ENCODE results near the gene TNRC6C.

The TNRC6C gene

GRCh38 chr17:78019976-78020716 is 61.6 kb downstream of the TNRC6C start:
- DNase-seq = no peak

- DNase-seq = no peak
These were observed 62.2 kb downstream of the TNRC6C start for GRCh38 chr17:78020717-78021108.

DNA sequence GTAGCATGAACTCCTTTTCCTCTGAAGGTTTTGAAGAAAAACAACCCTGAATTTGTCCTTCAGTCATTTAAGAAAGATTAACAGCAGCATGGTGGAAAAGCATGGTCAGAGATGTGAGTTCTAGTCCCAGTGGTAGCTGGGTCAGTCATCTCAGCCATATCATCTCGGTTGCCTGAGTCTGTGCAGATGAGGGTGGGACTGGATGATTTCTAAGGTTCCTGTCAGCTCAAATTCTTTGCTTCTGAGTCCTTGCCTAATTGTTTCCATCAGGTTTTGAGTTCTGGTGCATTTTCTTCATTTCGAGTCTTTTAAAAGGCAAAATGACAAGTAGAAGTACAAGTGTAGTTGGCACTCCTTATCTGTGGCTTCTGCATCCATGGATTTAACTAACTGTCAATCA is 63.9 kb downstream of the TNRC6C start:
- no peak for DNase-seq

- no peak for DNase-seq
These were observed 64.5 kb downstream of the TNRC6C start for GRCh38 chr17:78023042-78023441.

- peak in 1 of 2 donors; percentile 32 for DNase-seq
These were observed 67.9 kb downstream of the TNRC6C start for GRCh38 chr17:78026381-78026780.

DNA sequence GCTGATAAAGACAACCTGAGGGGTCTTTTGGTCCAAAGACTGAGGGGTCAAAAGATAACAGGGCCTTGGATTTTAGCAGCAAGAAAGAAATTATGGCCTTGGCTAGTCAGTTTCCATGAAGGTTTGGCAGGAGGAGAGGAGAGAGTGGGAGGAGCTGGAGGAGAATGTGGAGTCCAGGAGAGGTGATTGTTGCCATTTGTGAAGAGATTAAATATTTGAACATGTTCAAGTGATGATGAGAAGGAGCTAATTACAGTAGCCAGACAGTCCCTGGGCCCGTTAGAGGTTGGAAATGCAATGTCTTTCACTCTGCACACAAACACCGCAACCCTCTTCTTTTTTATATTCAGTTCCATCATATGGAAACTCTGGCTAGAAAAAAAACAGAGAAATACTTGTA is 68.6 kb downstream of the TNRC6C start:
- no peak for DNase-seq

GRCh38 chr17:78029697-78030096 is 71.2 kb downstream of the TNRC6C start:
- DNase-seq = no peak

DNA sequence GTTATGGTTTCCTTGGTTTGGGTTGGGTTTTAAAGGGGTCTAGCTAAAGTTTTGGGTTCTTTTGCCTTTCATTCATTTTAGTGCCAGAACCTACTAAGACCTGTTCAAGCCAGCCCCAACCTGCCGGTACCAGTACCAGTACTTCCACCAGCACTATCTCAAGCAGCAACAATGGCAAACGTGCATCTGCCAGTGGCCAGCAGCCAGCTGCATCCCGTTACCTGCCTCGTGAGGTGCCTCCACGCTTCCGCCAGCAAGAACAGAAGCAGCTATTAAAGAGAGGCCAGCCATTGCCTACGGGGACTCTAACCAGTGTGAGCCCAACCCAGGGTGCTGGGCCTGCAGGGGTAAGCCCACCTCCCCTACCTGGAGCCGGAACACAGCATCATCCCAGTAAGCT is 72.9 kb downstream of the TNRC6C start:
- DNase-seq = no peak

GRCh38 chr17:78032166-78032565 is 73.7 kb downstream of the TNRC6C start:
- no peak for DNase-seq

- no peak for DNase-seq
These were observed 76.1 kb downstream of the TNRC6C start for GRCh38 chr17:78034429-78035091.

DNA sequence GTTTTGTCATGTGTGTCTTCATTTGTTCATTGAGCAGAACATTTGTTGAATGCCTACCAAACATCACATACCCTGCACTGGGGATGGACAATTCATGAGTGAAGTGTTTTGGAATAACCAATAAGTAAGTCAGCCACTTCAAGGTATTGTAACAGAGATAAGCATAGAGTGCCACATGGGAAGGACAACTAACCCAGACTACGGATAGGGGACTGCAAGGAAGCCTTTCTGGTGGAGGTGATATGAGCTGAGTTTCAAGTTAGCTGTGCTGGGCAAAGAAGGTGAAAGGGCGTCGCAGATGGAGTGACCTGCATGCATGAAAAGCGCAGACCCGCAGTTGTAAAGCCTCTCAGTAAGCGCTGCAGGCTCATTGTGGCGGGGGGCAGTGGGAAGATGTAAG is 78.8 kb downstream of the TNRC6C start:
- no peak for DNase-seq

GRCh38 chr17:78038748-78039288 is 80.3 kb downstream of the TNRC6C start:
- no peak for DNase-seq

DNA sequence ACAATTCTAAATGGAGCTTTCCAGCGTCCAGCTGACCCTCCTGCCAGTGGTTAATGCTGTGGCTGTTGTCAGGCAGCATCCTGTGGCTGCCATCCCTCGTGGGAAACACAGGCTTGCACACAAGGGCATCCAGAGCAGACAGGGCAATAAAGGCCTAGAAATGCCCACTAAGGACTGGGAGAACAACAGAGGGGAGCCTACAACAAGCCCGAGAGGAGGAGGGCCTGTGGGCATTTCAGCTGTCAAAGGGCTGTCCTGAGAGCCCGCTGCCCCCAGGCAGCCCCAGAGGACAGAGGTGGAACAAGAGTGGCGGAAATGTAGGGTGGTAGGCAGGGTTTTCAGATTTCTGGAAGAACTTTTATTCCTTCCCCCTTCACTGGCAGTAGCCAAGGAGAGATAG is 81.1 kb downstream of the TNRC6C start:
- no peak for DNase-seq

DNA sequence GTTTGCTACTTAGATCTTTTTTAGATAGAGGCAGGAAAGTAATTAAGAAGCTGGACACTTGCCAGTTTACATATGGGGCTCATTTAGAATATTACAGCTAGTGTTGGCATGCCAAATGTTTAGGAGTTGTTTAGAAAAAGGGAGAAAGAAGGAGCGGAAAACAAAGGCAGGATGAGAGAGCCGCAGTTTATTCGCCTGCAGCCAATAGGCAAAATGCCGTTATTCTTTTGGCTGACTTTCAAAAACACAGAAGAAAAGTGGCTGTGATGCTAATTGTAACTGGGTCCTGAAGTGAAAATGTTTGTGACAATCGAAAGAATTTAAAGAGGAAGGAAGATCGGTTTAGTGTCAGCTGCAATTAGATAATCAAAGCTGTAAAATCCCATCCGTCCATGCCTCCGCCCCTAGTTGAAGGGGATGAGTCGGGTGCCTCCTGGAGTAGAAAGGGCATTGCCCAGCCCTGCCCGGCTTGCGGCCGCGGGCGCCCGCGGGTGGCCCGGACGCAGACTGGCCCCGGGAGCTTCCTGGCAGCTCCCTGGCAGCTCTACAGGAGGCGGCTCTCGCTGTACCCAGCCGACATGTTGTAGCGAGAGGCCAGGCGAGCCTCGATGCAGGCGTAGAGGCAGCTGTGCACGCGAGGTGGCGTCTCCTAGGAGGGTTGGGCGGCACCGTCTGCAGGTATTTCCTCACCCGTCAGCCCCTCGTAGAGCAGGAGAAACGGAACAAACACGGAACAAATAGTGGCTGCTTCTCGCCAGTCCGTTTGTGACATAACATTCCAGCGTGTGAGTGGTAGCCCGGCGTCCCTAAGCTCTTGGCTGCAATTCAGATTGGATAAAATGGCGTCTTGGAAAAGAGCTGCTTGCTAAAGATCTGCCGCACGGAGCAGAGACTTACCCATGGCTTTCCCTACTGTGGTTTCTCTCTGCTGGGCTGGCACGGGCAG is 82.2 kb downstream of the TNRC6C start:
- DNase-seq = peak; percentile 49 to 50

- DNase-seq = no peak
These were observed 83.1 kb downstream of the TNRC6C start for GRCh38 chr17:78041386-78042179.

DNA sequence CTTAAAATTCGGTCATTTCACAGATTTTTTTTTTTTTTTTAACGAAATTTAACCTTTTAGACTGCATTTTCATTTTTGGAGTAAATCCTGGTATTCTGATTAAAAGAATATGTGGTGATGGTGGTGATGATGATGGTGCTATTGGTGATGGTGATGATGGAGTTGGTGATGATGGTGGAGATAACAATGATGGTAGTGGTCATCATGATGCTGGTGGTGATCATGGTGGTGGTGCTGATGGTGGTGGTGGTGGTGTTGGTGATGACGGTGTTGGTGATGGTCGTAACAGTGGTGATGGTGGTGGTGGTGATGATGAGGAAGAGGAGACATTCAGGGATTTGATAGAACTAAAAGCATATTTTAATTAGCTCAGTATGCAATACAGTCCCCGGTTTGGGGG is 84.0 kb downstream of the TNRC6C start:
- DNase-seq = no peak

- DNase-seq = no peak
These were observed 84.5 kb downstream of the TNRC6C start for GRCh38 chr17:78043031-78043430.

DNA sequence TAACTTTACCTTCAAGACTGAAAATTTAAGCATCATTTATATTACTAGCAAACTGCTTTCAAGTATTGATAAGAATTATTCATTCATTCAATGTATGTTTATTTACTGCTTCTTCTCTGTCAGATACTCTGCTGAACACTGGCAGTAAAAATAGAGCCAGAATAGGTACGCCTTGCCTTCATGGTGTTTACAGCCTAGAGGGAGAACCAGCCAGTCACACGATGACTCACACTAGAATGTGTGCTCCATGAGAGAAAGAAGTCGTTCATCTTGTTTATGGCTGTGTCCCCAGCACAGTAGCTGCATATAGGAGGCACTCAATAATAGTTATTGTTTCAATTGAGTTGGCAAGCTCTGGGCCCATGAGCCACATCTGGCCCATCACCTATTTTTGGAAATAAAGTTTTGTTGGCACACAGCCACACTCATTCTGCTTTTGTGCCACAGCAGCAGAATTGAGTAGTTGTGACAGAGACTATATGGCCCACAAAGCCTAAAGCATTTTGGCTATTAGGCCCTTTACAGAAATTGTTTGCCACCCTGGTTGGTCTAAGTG is 85.9 kb downstream of the TNRC6C start:
- DNase-seq = no peak

- DNase-seq = no peak
These were observed 86.8 kb downstream of the TNRC6C start for GRCh38 chr17:78045316-78045715.

- DNase-seq = peak in 1 of 2 donors; percentile 18
These were observed 88.4 kb downstream of the TNRC6C start for GRCh38 chr17:78046923-78047322.

DNA sequence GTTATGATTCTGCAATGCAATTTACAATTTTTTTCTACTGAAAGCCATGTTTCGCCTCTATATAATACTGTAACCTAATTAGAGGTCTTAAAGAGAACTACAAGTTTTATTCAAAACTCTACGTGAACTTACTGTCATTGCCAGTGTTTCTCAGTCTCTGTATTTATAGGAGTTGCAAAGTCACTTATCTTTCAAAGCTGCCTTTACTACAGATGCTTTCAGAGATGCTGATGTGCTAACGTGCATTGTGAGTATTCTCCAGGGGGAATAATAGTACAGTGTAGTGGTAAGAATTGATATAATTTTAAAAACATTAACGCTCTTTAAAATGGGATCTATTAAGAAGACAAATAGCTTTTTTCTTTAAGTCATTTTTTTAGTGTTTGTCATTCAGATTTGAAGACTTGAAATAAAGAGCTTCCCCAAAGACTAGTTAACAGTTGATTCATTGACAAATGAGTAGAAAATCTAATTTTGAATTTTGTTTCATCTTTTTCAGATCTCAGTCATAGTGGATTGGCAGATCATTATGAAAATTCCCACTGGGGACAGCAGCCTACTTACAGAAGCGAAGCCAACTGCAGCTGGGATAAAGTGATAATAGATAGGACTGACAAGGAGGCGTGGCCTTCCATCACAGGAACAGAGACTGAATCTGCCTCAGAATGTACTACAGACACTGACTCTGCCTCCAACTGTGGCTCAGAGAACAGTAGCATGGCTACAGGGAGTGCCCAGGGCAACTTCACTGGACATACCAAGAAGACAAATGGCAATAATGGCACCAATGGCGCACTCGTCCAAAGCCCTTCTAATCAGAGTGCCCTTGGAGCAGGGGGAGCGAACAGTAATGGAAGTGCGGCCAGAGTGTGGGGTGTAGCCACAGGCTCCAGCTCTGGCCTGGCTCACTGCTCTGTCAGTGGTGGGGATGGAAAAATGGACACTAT is 90.1 kb downstream of the TNRC6C start:
- no peak for DNase-seq
